Thyroid gland (tissue), 4 donors: ENCODE data around the gene COMMD10. TPM values are rescaled to one million over a fixed set of nuclear protein-coding genes. Genes with fewer than 3 reads are reported as not detected.

Experiments used
- DNase-seq, 2 donors: peaks; one replicate each; pipeline ENCODE4 v3.0.0-alpha.2; 2019
- H3K27ac ChIP-seq, 3 donors: fragments of 200-600 bp; sonication (generic); 1 replicate in 2 of 3; 2 replicates in 1 of 3; pipeline ENCODE4 v1.5.1; 2016 to 2019; ENCODE audit warnings: mild to moderate bottlenecking in 1 of 3, moderate library complexity in 1 of 3
- H3K27me3 ChIP-seq: fragments of 200-600 bp; sonication (generic); one replicate; pipeline ENCODE4 v1.5.1; 2019
- H3K36me3 ChIP-seq, 2 donors: fragments of 200-600 bp; sonication (generic); one replicate each; pipeline ENCODE4 v1.5.1; 2016 to 2019
- H3K4me1 ChIP-seq, 2 donors: fragments of 200-600 bp; sonication (generic); one replicate each; pipeline ENCODE4 v1.5.1; 2017 to 2019
- H3K4me3 ChIP-seq, 3 donors: fragments of 200-600 bp; sonication (generic); replicated peaks in 1 of 3; 1 replicate in 2 of 3; 2 replicates in 1 of 3; pipeline ENCODE4 v1.5.1; 2016; ENCODE audit warnings: mild to moderate bottlenecking in 1 of 3
- H3K9me3 ChIP-seq: fragments of 200-600 bp; sonication (generic); one replicate; pipeline ENCODE4 v1.5.1; 2017
- POLR2A ChIP-seq, 2 donors: fragments of 450-650 bp; IDR thresholded peaks; one replicate each; pipeline ENCODE4 v1.6.1; 2017; ENCODE audit warnings: antibody characterized with exemption in 2 of 2, mild to moderate bottlenecking in 2 of 2, moderate library complexity in 1 of 2
- WGBS, 2 donors: methylation state at CpG; one replicate each; pipeline ENCODE4 v1.1.5; 2017; 5-methylcytosine and 5-hydroxymethylcytosine counted together
- intact Hi-C: fragments of 100-400 bp; cut with DNase I; formaldehyde crosslinking; loops from one replicate; pipeline ENCODE4 v1.15.1; 2023
- total RNA-seq, 4 donors: library from RNA; depleted of rRNA; stranded (reverse); fragments of >200 nt; gene quantifications; one replicate each; pipeline ENCODE4 v1.2.3, GENCODE V29; 2016
- TF ChIP-seq, protein P1 (sequence below), 6 experiments: fragments of 200-600 bp in 3 of 6; fragments of 450-650 bp in 3 of 6; sonication (generic) in 3 of 6; IDR thresholded peaks; one replicate each; pipeline ENCODE4 v1.5.1; 2016 to 2019; ENCODE audit warnings: antibody characterized with exemption in 6 of 6, mild to moderate bottlenecking in 2 of 6, inconsistent platforms in 1 of 6, moderate library complexity in 1 of 6

The COMMD10 gene
- total RNA-seq, 4 donors from 2014 or later = 51.9 to 73.5 (median 60.7) TPM

DNA sequence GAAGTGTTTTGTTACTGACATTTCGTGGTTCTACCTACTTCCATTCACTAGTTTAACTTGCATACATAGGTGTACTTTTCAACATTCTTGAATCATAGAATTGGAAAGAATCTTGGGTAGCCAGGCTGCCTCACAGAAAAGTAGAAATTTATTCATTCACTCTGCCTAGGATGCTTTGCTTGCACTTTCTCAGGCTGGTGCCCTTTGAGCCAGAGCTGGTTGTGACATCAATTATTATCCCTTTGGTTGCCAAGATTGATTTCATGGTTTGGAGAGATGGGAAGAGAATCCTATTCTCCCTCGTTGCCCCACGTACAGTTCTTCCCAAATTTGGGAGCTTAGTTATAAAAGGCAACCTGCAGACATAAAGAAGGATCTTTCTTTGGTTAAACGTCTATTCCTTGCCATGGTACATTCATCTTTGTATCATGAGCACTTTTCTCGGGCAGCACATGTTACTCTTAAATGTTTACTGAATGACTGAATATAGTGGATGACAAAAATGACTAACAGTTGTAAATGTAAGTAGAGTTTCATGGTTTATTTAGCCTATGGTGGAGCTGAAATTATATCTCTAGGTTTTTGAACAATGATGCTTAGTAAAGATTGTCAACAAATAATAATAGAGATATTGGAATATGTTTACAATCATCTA is 195.5 kb downstream of the COMMD10 start:
- DNase-seq = no peak
- H3K27me3 ChIP-seq = no peaks in the 10 kb centered on the region
- no peak overlapping the region for H3K4me3 ChIP-seq
- 95 to 97% methylated on average over 5 of the region's 5 CpGs for WGBS, 2 donors
- H3K36me3 ChIP-seq = no peaks in the 10 kb centered on the region
- intact Hi-C loops = no loop called here
- H3K4me1 ChIP-seq = no peaks in the 10 kb centered on the region
- TF ChIP-seq, protein P1, sequence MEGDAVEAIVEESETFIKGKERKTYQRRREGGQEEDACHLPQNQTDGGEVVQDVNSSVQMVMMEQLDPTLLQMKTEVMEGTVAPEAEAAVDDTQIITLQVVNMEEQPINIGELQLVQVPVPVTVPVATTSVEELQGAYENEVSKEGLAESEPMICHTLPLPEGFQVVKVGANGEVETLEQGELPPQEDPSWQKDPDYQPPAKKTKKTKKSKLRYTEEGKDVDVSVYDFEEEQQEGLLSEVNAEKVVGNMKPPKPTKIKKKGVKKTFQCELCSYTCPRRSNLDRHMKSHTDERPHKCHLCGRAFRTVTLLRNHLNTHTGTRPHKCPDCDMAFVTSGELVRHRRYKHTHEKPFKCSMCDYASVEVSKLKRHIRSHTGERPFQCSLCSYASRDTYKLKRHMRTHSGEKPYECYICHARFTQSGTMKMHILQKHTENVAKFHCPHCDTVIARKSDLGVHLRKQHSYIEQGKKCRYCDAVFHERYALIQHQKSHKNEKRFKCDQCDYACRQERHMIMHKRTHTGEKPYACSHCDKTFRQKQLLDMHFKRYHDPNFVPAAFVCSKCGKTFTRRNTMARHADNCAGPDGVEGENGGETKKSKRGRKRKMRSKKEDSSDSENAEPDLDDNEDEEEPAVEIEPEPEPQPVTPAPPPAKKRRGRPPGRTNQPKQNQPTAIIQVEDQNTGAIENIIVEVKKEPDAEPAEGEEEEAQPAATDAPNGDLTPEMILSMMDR (IDR thresholded peaks at IDR 0.05) = no peak
- no peak for TF ChIP-seq POLR2A (IDR thresholded peaks at IDR 0.05)
- no peaks in the 10 kb centered on the region for H3K9me3 ChIP-seq
- no peak overlapping the region for H3K27ac ChIP-seq

DNA sequence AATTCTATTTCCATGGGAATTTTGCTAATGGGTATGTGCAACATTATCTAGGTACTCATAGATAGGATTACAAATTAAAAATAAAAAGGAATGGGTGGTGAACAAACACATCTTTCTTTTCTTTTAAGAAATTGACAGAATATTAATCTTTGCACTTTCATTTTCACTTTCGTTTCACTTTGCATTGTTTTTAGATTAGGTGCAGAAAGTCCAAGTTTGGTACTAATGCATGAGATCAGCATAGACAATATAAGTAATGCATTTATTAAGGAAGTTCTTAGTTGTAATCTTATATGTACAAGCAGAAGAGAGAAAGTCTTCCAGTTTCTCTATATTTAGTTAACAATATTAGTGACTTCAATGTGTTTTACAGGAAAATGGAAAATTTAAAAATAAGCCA is 196.5 kb downstream of the COMMD10 start:
- H3K36me3 ChIP-seq = no peaks in the 10 kb centered on the region
- WGBS, 2 donors = 43 to 62% methylated on average over 1 of the region's 1 CpG
- TF ChIP-seq POLR2A (IDR thresholded peaks at IDR 0.05) = no peak
- TF ChIP-seq, protein P1 (IDR thresholded peaks at IDR 0.05) = no peak
- H3K9me3 ChIP-seq = no peaks in the 10 kb centered on the region
- H3K27me3 ChIP-seq = no peaks in the 10 kb centered on the region
- intact Hi-C loops = no loop called here
- H3K4me3 ChIP-seq = no peak overlapping the region
- H3K4me1 ChIP-seq = no peaks in the 10 kb centered on the region
- H3K27ac ChIP-seq = no peak overlapping the region
- no peak for DNase-seq

DNA sequence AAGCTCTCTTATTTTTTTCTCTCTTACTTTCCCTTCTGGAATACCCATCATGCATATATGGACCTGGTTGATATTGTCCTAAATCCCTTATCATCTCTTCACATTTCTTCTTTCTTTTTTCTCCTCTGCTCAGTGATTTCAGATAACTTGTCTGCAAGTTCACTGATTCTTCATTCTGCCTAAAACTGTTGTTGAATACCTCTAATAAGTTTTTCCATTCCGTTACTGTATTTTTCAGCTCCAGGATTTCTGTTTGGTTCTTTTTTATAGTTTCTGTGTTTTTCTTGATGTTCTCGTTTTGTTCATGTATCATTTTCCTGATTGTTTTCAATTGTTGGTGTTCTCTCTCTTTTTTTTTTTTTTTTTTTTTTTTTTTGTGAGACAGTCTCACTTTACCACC is 203.7 kb downstream of the COMMD10 start:
- H3K9me3 ChIP-seq = no peaks in the 10 kb centered on the region
- WGBS, 2 donors = 93 to 100% methylated on average over 2 of the region's 2 CpGs
- H3K4me1 ChIP-seq = no peaks in the 10 kb centered on the region
- no peak for TF ChIP-seq POLR2A (IDR thresholded peaks at IDR 0.05)
- TF ChIP-seq, protein P1 (IDR thresholded peaks at IDR 0.05) = no peak
- H3K27me3 ChIP-seq = no peaks in the 10 kb centered on the region
- no peaks in the 10 kb centered on the region for H3K36me3 ChIP-seq
- intact Hi-C loops = no loop called here
- H3K4me3 ChIP-seq = no peak overlapping the region
- no peak for DNase-seq
- no peak overlapping the region for H3K27ac ChIP-seq

DNA sequence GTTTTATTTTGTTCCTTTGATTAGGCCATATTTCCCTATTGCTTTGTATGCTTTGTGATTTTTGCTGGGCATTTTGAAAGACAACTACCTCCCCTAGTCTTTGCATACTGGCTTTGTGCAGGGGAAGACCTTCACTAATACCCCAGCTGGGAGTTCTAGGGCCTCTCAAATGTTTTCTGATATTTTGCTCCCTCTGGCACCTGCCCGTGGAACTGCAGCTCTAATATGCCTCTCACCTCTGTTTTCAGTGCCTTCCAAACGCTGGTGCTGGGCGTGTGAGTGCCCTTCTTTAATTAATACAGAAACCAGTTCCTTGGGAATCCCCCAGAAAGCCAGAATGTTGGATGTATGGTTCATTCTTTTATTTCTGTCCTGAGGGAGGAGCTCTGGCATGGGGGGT is 204.5 kb downstream of the COMMD10 start:
- Histone ChIP-seq H3K9me3 (no peaks in the 10 kb centered on the region), H3K4me1 (no peaks in the 10 kb centered on the region), H3K4me3 (no peak overlapping the region), H3K27ac (no peak overlapping the region), H3K27me3 (no peaks in the 10 kb centered on the region), H3K36me3 (no peaks in the 10 kb centered on the region)
- DNase-seq = no peak
- intact Hi-C loops = no loop called here
- 67 to 77% methylated on average over 3 of the region's 3 CpGs for WGBS, 2 donors
- TF ChIP-seq, protein P1 (IDR thresholded peaks at IDR 0.05) = no peak
- no peak for TF ChIP-seq POLR2A (IDR thresholded peaks at IDR 0.05)

DNA sequence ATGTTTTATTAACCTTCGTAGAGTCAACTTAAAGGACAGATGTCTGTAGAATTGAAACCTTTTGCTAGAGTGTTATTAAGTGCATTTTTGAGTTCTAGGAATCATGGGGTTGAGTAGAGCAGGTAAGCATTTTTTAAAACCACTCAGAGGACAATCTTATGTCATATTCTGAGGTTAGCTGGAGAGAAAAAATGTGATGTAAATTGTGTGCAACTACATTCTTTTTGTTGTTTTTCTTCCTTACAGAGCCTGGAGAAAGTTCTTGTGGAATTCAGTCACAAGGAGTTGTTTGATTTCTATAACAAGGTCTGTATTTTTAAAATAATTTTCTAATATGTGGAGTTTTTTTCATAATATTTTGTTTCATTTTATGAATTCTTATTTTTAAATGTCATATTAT is 206.4 kb downstream of the COMMD10 start:
- 64 to 72% methylated on average over 1 of the region's 1 CpG for WGBS, 2 donors
- TF ChIP-seq, protein P1 (IDR thresholded peaks at IDR 0.05) = no peak
- TF ChIP-seq POLR2A (IDR thresholded peaks at IDR 0.05) = no peak

More for the DNA sequence above, 206.4 kb downstream of the COMMD10 start:
- intact Hi-C loops = no loop called here
- H3K27me3 ChIP-seq = no peaks in the 10 kb centered on the region
- DNase-seq = no peak
- H3K9me3 ChIP-seq = no peaks in the 10 kb centered on the region
- no peaks in the 10 kb centered on the region for H3K4me1 ChIP-seq
- H3K4me3 ChIP-seq = no peak overlapping the region
- H3K27ac ChIP-seq = no peak overlapping the region
- no peaks in the 10 kb centered on the region for H3K36me3 ChIP-seq
